GM19467 (cell line): Measurements from ENCODE around the gene FRZB.
"Not testable (repeated sequence)": the region's sequence is repeated elsewhere in the genome, so short reads cannot be mapped to it uniquely, and the experiment has no call there.

Experiments used
- ATAC-seq: cut with Tn5 transposase; IDR thresholded peaks from one replicate; pipeline ENCODE4 v1.9.1; 2021; ENCODE audit warnings: mild to moderate bottlenecking, moderate library complexity; ENCODE audit not compliant: unreplicated experiment

FRZB gene, protein sequence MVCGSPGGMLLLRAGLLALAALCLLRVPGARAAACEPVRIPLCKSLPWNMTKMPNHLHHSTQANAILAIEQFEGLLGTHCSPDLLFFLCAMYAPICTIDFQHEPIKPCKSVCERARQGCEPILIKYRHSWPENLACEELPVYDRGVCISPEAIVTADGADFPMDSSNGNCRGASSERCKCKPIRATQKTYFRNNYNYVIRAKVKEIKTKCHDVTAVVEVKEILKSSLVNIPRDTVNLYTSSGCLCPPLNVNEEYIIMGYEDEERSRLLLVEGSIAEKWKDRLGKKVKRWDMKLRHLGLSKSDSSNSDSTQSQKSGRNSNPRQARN

DNA sequence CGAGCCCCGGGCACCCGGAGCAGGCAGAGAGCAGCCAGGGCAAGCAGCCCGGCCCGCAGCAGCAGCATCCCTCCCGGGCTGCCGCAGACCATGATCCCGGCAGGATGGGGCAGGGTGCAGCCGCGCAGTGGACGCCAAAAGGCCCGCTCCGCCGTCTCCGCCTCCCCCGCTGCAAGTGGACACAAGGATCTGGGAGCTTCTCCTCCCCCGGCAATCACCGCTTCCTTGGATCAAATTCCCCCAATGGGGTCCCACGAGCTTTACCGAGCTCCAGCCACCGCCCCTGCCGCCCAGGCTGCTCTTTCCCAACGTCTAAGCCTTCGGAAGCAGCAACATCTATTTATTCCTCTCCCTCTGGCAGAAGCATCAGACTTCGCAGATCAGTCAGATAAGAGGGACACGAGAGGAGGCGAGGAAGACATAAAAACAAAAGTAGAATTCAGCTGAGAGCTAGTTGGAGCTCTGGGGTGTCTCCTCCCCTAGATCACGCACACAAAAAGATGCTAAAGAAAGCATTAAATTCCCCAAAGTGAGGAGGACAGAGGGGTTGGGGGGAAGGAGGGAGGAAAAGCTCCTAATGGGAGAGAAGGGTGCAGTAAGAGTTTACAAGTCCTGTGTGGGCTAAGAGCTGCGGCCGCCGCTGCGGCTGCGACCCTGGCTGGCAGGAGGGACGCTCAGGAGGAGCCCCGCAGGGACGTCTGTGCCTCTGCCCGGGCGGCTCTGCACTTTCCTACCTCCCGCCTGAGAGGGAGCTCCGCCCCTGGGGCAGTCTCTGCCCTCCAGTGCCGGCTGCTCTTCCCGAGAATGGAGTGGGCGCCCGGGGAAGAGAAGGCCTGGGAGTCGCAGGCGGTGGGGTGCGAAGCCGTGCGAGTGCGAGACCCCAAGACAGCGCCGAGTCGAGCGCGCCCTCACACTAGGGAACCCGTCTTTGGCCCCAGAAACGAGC, at the start of gene FRZB:
Gene FRZB, minus strand, starts transcription at position 177 of the 946 bp plus-strand sequence. Its CDS starts 85 bp downstream, at position 92.
- no peak for ATAC-seq

DNA sequence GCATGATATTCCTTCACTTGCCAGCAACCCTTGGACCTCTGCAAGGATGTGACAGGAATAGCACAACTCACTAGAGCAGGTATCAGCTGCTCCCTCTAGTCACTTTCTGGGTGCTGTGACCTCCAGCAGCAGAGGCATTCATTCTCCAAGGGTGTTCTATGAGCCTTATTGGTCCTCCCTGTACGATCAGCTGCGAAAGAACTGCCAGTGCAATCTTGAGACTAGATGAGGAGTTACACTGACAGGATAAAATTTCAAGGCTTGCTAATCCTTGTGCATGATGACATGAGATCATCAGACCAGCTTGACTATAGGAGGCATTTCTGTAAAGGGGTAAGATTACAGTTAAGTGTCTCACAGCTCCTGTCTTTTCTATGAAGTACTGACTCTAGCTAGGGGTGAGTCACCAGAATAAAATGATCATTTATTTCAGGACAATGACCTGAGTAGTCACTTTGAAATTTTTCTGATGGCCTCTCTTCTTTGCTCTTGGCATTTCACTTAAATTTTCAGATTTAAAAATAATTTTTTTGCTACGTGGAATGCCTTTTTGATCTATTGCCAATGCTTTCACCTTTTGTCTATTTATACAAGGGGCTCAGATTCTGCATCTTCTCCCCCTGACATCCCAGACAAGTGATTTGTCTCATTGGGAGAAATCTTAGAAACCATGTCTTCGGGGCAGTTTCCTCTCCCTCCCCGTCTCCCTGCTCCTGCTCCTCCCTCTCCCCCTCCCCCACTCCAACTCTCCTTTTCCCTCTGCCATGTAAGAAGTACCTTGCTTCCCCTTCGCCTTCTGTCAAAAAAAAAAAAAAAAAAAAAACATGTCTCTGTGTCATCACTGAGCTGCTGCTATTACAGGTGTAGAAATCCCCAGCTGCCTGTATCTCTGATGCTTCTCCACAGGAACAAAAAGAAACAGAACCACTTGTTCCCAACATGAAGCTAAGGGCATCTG, 49.2 kb upstream of the FRZB start:
- ATAC-seq: no peak

DNA sequence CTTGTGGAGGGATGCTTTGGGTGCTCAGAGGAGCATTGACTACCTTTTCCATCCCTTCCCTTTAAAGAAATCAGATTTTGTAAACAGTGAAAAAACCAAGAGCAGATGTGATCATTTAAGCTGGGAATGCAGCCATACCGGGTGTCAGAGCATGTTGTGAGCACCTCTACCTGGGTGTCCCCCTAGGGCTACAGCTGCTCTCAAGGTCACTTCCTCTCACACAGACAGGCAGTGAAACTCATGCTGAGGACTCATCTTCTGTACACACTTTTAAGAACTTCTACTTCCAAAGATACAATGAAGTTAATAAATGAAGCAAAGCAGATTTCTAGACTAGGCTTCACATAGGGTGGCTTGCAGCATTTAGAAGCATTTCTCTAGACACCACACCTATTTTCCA, 48.4 kb upstream of the FRZB start:
- ATAC-seq: no peak

DNA sequence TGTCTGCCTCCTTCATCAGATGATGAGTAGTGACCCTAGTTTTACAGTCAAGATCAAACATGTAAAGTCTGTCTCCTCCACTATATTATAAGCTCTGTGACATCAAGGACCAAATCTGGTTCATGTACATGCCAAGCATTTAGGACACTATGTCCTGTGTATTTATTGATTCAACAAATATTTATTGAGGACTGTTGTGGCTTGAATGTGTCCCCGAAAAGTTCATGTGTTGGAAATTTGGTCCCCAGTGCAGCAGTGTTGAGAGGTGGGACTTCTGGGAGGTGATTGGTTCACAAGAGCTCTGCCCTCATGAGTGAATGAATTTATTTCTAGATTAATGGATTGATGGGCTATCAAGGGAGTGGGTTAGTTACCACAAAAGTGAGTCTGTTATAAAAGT, 46.6 kb upstream of the FRZB start:
- no peak for ATAC-seq

GRCh38 chr2:182912518-182912915, 46.1 kb upstream of the FRZB start:
- ATAC-seq: no peak

DNA sequence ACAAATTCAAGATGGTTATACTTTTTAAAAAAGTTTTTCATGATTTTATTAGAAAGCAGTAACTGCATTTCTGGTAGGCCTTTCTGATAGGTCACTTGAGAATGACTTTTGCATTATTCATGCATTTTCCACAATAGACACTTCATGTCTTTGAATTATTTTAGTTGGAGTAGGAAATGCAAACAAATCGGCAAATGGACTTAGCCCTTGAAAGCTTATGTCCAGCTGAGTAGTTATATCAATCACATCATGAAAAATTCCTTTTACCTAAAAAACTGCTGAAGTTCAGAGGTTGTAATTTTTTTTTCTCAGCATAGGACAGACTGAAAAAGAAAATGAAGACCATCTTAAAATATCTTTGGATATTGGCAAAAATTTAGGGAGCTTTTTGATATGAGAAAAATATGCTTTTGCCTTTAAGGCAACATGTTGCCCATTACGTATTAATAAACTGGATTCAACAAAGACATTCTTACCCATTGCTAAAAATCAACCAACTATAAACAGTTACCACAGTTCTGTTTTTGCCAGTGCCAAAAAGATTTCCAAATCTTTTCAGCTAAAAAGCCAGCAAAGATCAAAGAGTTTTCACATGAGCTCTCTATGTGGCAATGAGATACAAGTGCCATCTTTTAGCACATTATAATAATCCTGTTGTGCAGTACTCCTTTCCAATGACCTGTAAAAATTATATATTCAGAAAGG, 45.5 kb upstream of the FRZB start:
- no peak for ATAC-seq

DNA sequence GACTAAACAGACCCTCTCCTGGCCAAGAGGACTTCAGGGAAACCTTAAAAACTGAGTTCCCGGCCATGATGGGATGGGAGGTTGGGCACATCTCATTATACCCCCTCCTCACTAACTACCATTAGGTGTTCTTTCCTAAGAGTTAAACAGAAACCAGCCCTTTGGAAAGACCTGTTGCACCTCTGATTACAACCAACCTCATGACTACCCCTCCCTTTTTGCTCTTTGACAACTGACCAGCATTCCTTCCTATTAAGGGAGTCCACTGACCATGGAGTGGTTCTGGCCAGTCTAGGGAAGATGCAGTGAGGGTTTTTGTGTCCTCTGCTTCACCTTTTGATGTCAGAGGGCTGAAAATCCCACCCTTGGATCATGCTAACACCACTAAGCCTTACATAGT, 44.5 kb upstream of the FRZB start:
- no peak for ATAC-seq

DNA sequence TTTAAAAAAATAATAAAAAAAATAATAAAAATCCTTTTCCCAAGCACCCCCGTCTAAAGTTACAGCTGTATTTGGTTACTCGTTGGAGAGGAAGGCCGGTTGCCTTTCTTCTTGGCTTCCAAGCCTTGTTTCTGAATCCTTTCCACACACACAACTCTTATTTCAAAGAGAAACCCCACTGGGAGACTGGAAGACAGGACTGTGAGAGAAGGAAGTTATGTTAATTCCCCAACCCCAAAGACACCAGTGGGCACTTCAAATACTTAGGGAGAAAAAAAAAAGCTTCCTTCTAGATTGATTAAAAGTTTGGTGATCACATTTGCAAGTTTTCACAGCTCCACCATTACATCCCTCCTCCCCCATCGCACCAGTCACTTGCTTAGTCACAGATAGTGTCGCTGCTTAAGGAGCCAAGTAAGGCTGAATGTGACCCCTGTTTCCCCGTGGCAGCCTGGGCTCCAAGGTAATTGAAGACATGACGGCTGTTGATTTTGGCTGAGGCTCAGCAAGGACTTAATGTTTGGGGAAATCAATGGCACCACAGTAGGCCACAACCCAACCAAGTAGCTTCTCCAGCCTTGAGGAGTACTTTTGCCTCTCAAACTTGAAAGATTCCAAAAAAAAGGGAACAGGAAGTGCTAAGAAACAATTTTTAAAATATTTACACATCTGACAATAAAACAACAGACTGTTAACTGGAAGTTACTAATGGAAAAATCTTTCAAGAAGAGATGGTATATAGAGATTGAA, 40.8 kb upstream of the FRZB start:
- no peak for ATAC-seq

DNA sequence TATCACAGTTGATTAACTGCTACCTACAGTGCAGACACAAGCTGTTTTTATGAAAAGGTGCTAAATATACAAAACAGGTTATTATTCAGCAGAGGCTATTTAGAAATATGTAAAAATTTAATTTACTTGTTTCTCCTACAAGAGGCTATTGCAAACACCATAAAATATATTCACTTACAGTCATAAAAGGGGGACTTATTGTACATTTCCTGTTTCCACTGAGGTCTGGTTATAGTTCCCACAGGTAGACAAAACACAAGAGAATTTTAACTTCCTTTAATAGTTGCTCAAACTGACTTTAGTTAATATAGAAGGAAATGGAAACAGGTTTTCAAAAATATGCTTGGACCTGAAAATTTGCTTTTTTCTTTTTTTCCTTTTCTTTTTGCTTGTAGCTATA, 40.0 kb upstream of the FRZB start:
- ATAC-seq: no peak

GRCh38 chr2:182904844-182905243, 38.4 kb upstream of the FRZB start:
- ATAC-seq: no peak

DNA sequence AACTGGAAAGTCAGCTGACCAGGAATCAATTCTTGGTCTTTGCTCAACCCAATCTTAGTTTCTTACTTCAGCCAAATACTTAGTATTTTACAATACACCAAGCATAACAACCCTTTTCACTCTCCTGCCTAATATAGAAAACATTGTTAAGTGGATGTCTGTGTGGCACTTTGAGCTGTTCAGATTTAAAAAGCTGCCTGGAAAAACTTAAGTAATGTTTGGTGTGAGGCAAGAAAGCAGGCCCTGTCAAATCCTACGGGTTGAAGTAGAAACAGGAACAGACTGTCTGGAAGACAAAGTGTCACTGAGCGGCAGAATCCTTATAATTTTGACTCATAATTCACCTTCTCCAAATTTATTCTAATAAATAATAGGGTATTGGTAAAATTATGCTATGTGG, 37.1 kb upstream of the FRZB start:
- ATAC-seq: no peak

- ATAC-seq: no peak
Measured at GRCh38 chr2:182901748-182902147, 35.3 kb upstream of the FRZB start.

DNA sequence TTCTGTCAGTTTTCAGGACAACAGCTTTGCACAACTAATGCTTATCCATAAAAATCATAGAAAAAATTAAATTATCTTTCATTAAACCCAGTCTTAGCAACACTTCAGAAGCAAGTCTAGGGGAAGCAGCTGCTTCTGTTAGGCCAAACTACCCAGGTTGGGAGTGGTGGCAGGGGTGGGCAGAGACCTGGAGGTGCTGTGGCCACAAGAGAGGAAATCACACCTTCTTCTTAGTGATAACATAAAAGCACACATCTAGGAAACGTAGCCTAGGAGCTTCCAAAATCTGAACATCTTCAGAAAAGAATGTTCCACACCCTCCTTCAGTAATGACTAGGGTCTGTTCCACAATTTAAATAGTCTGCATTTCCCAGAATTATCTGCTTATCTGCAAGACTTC, 32.3 kb upstream of the FRZB start:
- ATAC-seq: no peak

GRCh38 chr2:182897137-182897536, 30.7 kb upstream of the FRZB start:
- ATAC-seq: no peak

DNA sequence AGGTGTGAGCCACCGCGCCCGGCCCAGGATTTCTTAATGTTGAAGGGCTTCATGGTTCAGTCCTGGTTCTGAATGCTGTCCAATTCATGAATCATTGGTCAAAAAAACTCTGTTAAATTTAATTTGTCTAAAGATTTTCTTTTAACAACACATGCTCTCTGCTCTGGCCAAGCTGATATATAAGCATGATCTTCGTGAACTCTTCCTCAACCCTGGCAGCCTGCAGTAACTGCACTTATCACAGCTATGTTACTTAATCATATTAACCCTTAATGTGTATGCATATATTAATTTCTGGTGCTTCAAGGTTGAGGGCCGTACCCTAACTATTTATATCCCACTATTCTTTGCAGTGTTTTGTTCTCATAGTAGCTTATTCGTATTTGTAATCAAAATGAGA, 29.4 kb upstream of the FRZB start:
- ATAC-seq: no peak

DNA sequence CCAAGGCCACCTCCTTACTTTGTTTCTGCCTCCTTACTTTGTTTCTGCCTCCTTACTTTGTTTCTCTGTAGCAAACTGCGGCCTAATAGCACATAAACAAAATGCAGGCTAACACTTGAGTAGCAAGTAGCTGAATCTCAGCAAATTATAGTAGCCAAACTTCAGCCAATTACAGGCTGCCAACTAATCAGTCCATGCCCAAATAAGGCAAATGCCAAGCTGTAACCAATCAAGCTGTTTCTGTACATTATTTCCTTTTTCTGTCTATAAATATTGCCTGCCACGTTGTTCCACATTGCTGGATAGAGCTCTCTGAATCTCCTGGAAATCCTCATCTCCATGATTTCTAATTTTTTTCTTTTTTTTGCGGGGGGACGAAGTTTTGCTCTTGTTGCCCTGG, 28.7 kb upstream of the FRZB start:
- ATAC-seq: no peak

- no peak for ATAC-seq
Measured at GRCh38 chr2:182894174-182894573, 27.7 kb upstream of the FRZB start.

GRCh38 chr2:182893666-182894065, 27.2 kb upstream of the FRZB start:
- no peak for ATAC-seq

GRCh38 chr2:182893035-182893434, 26.6 kb upstream of the FRZB start:
- ATAC-seq: not testable (repeated sequence)

DNA sequence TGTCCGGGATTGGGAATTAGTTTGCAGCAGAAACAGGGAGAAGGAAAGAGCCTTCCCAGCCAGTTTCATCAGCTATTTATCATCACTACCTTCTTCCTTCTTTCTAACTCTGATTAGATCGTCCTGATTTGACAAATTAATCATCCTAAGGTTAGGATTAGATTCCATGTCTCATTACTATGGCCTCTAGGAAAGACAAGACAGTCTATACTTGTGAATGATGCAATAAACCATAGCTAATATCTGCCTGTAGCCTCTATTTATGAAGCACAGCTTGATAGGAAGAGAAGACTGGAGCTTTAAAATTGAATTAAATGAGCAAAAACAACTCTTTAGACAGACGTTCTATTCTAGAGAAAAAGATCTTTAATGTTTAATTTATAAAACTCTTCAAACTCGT, 25.2 kb upstream of the FRZB start:
- no peak for ATAC-seq
